Measurements from ENCODE around the gene GALNT15. TPM values are rescaled to one million over a fixed set of nuclear protein-coding genes. Genes with fewer than 3 reads are reported as not detected.

The GALNT15 gene
- total RNA-seq, 3 donors from 2014 or later, result 68.5 to 492 (median 215) TPM

DNA sequence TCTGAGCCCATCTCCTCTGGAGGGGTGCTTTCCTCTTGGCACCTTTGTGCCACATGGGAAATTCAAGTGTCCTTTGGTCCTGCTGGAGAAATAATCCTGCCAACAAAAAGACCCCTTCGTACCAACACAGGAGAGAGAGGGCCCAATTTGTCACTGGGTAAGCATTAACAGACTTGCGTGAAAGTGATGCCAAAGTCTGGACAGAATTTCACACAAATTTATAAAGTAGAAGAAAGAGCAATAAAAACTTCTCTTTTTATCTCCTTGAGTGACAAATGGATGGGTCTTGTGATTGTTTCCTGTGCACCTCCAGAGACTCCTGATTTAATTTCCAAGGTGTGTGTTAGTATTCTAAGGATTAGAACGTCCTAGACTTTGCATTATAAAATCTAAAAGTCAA lies 75.4 kb downstream of the GALNT15 start:
- no peaks in the 10 kb centered on the region for H3K9me3 ChIP-seq
- H3K27me3 ChIP-seq, result no peaks in the 10 kb centered on the region
- H3K4me1 ChIP-seq, result no peaks in the 10 kb centered on the region
- intact Hi-C loops (cut with DNase I; ENCODE audit: low total_unique reads), result no loop called here
- no peak overlapping the region for H3K27ac ChIP-seq
- H3K36me3 ChIP-seq, result no peaks in the 10 kb centered on the region
- no peak overlapping the region for H3K4me3 ChIP-seq
- TF ChIP-seq POLR2A (IDR thresholded peaks at IDR 0.05) (no peak), POLR2AphosphoS5 (IDR thresholded peaks at IDR 0.05) (no peak)
- TF ChIP-seq, protein P1, sequence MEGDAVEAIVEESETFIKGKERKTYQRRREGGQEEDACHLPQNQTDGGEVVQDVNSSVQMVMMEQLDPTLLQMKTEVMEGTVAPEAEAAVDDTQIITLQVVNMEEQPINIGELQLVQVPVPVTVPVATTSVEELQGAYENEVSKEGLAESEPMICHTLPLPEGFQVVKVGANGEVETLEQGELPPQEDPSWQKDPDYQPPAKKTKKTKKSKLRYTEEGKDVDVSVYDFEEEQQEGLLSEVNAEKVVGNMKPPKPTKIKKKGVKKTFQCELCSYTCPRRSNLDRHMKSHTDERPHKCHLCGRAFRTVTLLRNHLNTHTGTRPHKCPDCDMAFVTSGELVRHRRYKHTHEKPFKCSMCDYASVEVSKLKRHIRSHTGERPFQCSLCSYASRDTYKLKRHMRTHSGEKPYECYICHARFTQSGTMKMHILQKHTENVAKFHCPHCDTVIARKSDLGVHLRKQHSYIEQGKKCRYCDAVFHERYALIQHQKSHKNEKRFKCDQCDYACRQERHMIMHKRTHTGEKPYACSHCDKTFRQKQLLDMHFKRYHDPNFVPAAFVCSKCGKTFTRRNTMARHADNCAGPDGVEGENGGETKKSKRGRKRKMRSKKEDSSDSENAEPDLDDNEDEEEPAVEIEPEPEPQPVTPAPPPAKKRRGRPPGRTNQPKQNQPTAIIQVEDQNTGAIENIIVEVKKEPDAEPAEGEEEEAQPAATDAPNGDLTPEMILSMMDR (IDR thresholded peaks at IDR 0.05), result no peak
- DNase-seq (ENCODE audit: low spot score in 2 of 2), result no peak

DNA sequence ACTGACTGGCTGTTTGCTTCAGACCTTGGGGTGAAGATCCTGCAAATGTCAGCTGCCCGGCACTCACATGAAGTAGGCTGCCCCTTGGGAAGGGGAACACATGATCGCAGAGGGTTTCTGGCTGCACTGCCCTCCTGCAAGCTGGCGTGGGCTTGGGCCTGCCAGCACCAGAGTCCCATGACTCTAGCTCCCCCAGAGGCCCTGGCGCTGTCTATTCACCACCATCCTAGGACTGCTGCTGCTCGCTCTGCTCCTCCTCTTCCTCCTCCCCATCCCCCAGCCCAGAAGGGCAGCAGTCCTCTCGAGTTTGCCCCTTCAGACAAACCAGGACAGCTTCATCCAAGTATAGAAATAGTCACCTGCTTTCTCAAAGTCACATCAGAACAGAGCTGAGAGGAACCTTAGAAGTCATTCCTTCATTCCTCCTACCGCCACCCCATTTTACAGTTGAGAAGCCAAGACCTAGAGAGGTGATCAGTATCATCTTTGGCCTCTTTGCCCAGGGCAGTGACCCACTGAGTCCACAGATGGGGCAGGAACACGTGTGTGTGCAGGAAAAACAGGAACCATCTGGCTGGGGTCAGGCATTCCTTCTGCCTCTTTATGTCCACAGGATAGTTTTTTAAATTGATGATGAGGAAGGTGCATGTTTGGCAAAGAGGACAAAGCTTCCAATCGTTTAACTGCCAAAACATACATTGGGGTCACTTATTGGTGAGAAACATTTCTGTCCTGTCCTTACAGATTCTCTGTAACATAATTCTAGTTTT lies 77.0 kb downstream of the GALNT15 start:
- intact Hi-C loops (cut with DNase I; ENCODE audit: low total_unique reads), result no loop called here
- H3K9me3 ChIP-seq, result no peaks in the 10 kb centered on the region
- no peaks in the 10 kb centered on the region for H3K4me1 ChIP-seq
- no peaks in the 10 kb centered on the region for H3K36me3 ChIP-seq
- no peak overlapping the region for H3K27ac ChIP-seq
- no peaks in the 10 kb centered on the region for H3K27me3 ChIP-seq
- H3K4me3 ChIP-seq, result no peak overlapping the region
- no peak for DNase-seq (ENCODE audit: low spot score in 2 of 2)
- TF ChIP-seq POLR2A (IDR thresholded peaks at IDR 0.05), result no peak
- TF ChIP-seq, protein P1 (IDR thresholded peaks at IDR 0.05), result no peak
- no peak for TF ChIP-seq POLR2AphosphoS5 (IDR thresholded peaks at IDR 0.05)

DNA sequence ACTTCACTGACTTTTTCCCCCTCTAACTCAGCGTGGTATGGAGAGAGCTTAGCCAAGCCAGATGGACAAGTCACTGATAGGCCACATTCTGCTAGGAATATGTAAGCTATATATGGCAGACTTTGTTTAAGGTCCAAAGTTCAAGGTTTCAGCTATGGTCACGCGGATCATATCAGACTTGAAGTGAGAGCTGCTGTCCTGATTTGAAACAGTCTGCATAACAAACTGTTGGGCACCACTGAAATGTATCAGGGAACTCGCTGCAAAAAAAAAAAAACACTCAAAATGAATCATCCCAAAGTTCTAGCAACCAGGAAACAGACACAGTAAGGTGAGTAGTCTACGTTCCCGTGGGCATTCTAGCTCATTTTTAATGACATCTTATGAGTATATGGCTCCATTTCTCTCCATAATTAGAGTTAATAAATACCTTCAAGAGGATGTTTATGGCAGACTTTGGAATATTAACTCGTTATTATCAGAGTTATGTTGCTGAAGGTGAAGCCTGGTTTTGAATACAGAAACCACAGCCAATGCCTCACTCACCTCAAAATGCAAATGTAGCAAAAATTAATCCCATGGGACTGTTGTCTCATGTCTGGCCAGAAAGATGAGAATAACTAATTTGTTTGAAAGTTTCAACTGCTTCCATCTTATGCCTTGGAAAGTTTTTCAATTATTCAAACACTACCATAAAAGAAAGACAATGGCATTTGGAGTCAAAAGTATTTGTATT lies 77.9 kb downstream of the GALNT15 start:
- H3K27ac ChIP-seq, result no peak overlapping the region
- no peaks in the 10 kb centered on the region for H3K36me3 ChIP-seq
- no peaks in the 10 kb centered on the region for H3K9me3 ChIP-seq
- no peak overlapping the region for H3K4me3 ChIP-seq
- no peaks in the 10 kb centered on the region for H3K27me3 ChIP-seq
- no peaks in the 10 kb centered on the region for H3K4me1 ChIP-seq
- DNase-seq (ENCODE audit: low spot score in 2 of 2), result no peak
- no peak for TF ChIP-seq POLR2AphosphoS5 (IDR thresholded peaks at IDR 0.05)
- no peak for TF ChIP-seq POLR2A (IDR thresholded peaks at IDR 0.05)
- TF ChIP-seq, protein P1 (IDR thresholded peaks at IDR 0.05), result no peak
- intact Hi-C loops (cut with DNase I; ENCODE audit: low total_unique reads), result no loop called here

DNA sequence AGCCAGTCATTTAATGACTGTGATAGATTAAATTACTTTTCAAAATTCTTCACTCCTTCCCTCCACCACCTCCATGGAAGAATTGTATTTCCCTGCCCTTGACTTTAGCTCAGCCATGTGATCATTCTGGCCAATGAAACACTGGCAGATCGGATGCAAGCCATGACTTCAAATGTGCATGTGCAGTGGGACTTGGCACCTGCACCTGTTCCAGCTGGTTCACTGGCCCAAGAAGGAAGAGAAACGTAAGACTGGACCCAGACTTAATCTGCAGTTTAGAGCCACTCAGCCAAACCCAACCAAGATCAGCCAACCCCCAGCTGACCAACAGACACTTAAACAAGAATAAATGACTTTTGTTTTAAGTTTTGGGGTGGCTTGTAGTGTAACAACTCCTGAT lies 78.5 kb downstream of the GALNT15 start:
- Histone ChIP-seq H3K4me3 (no peak overlapping the region), H3K36me3 (no peaks in the 10 kb centered on the region), H3K27me3 (no peaks in the 10 kb centered on the region), H3K27ac (no peak overlapping the region), H3K4me1 (no peaks in the 10 kb centered on the region), H3K9me3 (no peaks in the 10 kb centered on the region)
- intact Hi-C loops (cut with DNase I; ENCODE audit: low total_unique reads), result no loop called here
- TF ChIP-seq POLR2A (IDR thresholded peaks at IDR 0.05), result no peak
- TF ChIP-seq POLR2AphosphoS5 (IDR thresholded peaks at IDR 0.05), result no peak
- TF ChIP-seq, protein P1 (IDR thresholded peaks at IDR 0.05), result no peak
- no peak for DNase-seq (ENCODE audit: low spot score in 2 of 2)

DNA sequence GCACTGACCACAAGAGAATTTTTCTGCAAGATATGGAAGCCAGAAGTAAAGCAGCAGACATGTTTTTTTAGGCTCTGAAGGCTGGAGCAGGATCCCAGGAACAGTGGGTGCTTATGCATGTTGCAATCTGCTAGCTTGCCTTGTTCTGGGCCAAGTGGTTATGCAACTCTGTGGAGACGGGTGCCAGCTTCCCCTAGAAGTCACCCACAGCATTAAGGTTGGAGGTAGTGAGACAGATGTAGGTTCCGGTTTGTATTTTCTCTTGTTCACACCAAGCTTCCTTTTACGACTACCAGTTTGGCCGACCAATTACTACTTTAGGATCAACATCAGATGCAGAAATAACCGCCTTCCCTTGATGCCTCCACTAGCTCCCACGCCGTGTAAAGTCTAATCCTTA lies 79.1 kb downstream of the GALNT15 start:
- TF ChIP-seq POLR2A (IDR thresholded peaks at IDR 0.05), result no peak
- TF ChIP-seq POLR2AphosphoS5 (IDR thresholded peaks at IDR 0.05), result peak; percentile 48 to 71 (median 51)
- H3K9me3 ChIP-seq, result no peaks in the 10 kb centered on the region
- H3K27me3 ChIP-seq, result no peaks in the 10 kb centered on the region
- no peak overlapping the region for H3K4me3 ChIP-seq
- H3K36me3 ChIP-seq, result no peaks in the 10 kb centered on the region
- H3K27ac ChIP-seq, result no peak overlapping the region
- DNase-seq (ENCODE audit: low spot score in 2 of 2), result peak in 1 of 2 donors; percentile 33
- intact Hi-C loops (cut with DNase I; ENCODE audit: low total_unique reads), result no loop called here
- no peaks in the 10 kb centered on the region for H3K4me1 ChIP-seq

Data from breast epithelium (tissue), 4 donors.